IPS-20b (cell line): ENCODE data around the gene FBXO15.

Experiments used
- H3K27ac ChIP-seq: one replicate; pipeline ENCODE4 v1.5.1; 2013; ENCODE audit warnings: low read length
- H3K27me3 ChIP-seq: 2 replicates; pipeline ENCODE4 v1.6.1; 2013; ENCODE audit warnings: mild to moderate bottlenecking, low read length, inconsistent platforms; ENCODE audit not compliant: insufficient read depth
- H3K36me3 ChIP-seq: 2 replicates; pipeline ENCODE4 v1.6.1; 2013; ENCODE audit warnings: low read depth, mild to moderate bottlenecking, inconsistent platforms, low read length, moderate library complexity; ENCODE audit not compliant: insufficient read depth
- H3K4me1 ChIP-seq: 2 replicates; pipeline ENCODE4 v1.6.1; 2013; ENCODE audit warnings: mild to moderate bottlenecking, control low read depth, inconsistent platforms, low read length, moderate library complexity; ENCODE audit not compliant: insufficient read depth
- H3K4me3 ChIP-seq: 2 replicates; pipeline ENCODE4 v1.5.1; 2013; ENCODE audit warnings: mild to moderate bottlenecking, low read length, inconsistent platforms
- H3K9ac ChIP-seq: 2 replicates; pipeline ENCODE4 v1.6.1; 2013; ENCODE audit warnings: low read depth, mild to moderate bottlenecking, inconsistent platforms, low read length, moderate library complexity
- H3K9me3 ChIP-seq: 2 replicates; pipeline ENCODE4 v1.6.1; 2013; ENCODE audit warnings: mild to moderate bottlenecking, low read depth, low read length, inconsistent platforms; ENCODE audit not compliant: insufficient read depth

FBXO15 gene

DNA sequence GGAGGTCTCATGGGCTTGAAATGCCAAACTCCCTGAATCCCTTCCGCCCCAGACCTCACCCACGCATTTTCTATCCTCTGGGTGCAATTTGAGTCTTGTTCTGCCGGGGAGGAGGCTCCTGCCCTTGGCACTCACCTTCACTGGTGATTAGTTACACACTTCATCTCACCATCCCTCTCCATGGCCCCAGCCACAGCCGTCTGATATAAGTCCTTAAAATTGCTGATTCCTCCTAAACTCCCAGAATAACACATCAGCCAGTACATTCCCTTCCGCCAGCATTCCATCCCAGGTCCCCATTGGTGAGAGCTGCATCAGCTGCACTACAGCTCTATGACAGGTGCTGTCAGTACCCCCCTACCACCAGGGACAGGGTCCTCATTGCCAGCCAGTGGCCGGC is 4.6 kb upstream of the FBXO15 start:
- H3K9me3 ChIP-seq, result no peaks in the 10 kb centered on the region
- peaks cover 49% of the 10 kb centered on the region for H3K36me3 ChIP-seq
- H3K27ac ChIP-seq, result no peak overlapping the region
- H3K4me1 ChIP-seq, result peaks cover 3% of the 10 kb centered on the region; the same call in 1 of the 2 replicates
- H3K4me3 ChIP-seq, result no peak overlapping the region
- no peak overlapping the region for H3K9ac ChIP-seq
- peaks cover 2% of the 10 kb centered on the region; the same call in 1 of the 2 replicates for H3K27me3 ChIP-seq

DNA sequence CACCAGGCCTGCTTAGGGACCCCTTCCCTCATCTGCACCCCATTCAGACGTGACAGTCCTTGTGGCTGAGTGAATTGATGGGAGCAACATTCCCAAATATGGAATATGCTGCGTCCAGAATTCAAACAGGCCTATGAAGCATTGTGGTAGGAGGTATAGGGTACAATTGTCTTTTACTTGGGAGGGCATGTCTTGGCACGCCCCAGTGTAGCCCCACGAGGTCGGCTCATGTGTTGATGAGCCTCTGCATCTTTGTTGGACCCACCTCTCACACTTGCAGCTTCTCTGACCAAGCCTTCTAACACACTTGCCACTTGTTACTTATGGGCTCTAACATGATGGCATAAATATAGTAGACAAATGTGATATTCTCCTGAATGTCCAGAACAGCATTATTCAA is 2.2 kb upstream of the FBXO15 start:
- Histone ChIP-seq H3K4me1 (peaks cover 3% of the 10 kb centered on the region; the same call in 1 of the 2 replicates), H3K27me3 (peaks cover 15% of the 10 kb centered on the region; the same call in 1 of the 2 replicates), H3K4me3 (peak overlapping the region; percentile 98)

GRCh38 chr18:74148543-74149070 is 973 bp upstream of the FBXO15 start:
- Histone ChIP-seq H3K4me3 (peak overlapping the region; percentile 98), H3K9ac (peak overlapping the region; percentile 97), H3K27ac (peak overlapping the region; percentile 54), H3K36me3 (peaks cover 18% of the 10 kb centered on the region), H3K4me1 (peaks cover 3% of the 10 kb centered on the region; the same call in 1 of the 2 replicates), H3K27me3 (peaks cover 15% of the 10 kb centered on the region; the same call in 1 of the 2 replicates), H3K9me3 (no peaks in the 10 kb centered on the region)

More for the DNA sequence above, 2.2 kb upstream of the FBXO15 start:
- H3K9me3 ChIP-seq, result no peaks in the 10 kb centered on the region
- peak overlapping the region; percentile 97; the same call in 1 of the 2 replicates for H3K9ac ChIP-seq
- peaks cover 25% of the 10 kb centered on the region for H3K36me3 ChIP-seq
- H3K27ac ChIP-seq, result no peak overlapping the region

DNA sequence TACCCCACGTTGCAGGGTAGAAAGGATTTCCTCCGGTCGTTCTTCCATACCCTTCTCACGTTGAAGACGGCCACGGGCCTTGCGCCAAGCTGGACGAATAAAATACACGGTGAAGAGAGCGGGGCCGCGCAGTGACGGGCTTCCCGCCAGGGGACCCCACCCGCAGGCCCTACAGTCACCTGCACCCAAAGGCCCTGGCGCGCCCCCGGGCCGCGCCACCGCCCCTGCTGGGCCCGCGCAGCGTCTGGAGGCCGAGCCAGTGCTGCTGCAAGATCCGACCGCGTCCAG is 199 bp downstream of the FBXO15 start:
- Histone ChIP-seq H3K27me3 (peaks cover 15% of the 10 kb centered on the region; the same call in 1 of the 2 replicates), H3K4me1 (peaks cover 3% of the 10 kb centered on the region; the same call in 1 of the 2 replicates), H3K27ac (no peak overlapping the region), H3K9ac (no peak overlapping the region), H3K9me3 (no peaks in the 10 kb centered on the region), H3K4me3 (peak overlapping the region; percentile 98), H3K36me3 (peaks cover 18% of the 10 kb centered on the region)

DNA sequence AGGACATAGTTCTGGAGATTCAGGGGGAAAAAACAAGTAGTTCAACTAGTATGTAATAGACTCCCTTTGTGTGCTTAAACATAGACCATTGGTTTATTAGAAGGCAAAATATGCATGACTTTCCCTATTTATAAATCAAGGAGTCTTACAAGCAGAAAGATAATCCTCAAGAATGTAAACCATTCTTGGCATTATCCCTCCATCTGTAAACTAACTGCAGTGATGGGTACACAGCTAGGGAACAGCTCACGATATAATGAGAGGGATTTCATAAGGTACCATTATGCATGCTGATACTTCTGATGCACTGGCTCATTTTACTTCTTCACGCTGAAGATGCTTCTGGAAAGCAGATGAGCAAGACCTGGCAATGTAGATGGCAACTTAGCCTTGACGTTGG is 878 bp downstream of the FBXO15 start:
- Histone ChIP-seq H3K9ac (no peak overlapping the region), H3K4me1 (peaks cover 3% of the 10 kb centered on the region; the same call in 1 of the 2 replicates), H3K9me3 (no peaks in the 10 kb centered on the region), H3K27me3 (peaks cover 15% of the 10 kb centered on the region; the same call in 1 of the 2 replicates), H3K27ac (no peak overlapping the region), H3K4me3 (peak overlapping the region; percentile 98; the same call in 1 of the 2 replicates), H3K36me3 (peaks cover 18% of the 10 kb centered on the region)

- H3K4me1 ChIP-seq, result no peaks in the 10 kb centered on the region
- H3K4me3 ChIP-seq, result no peak overlapping the region
- H3K27ac ChIP-seq, result no peak overlapping the region
- H3K27me3 ChIP-seq, result peaks cover 12% of the 10 kb centered on the region; the same call in 1 of the 2 replicates
- H3K9me3 ChIP-seq, result no peaks in the 10 kb centered on the region; the same call in 1 of the 2 replicates
- H3K36me3 ChIP-seq, result no peaks in the 10 kb centered on the region
- H3K9ac ChIP-seq, result no peak overlapping the region
These were observed 5.4 kb downstream of the FBXO15 start for GRCh38 chr18:74142252-74142651.

DNA sequence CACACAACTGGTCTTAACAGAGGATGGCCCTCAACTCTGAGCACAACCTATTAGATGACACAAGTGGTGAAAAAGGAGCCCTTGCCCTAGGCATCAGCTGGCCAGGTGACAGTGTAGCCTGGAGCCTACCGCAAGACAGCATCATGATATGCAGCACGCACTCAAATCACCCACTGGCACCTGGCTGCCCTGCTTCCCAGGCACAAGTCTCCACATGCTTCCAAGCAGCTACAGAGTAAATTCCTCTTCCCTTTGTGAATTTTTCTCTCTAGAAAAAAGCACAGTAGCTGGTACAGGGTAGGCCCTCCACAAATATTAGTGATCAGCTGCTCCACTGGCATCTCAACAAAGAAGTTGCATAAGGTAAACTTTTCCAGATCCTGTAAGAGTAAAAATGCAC is 6.0 kb downstream of the FBXO15 start:
- no peak overlapping the region for H3K4me3 ChIP-seq
- peaks cover 7% of the 10 kb centered on the region; the same call in 1 of the 2 replicates for H3K27me3 ChIP-seq
- no peak overlapping the region for H3K9ac ChIP-seq
- H3K36me3 ChIP-seq, result no peaks in the 10 kb centered on the region
- H3K4me1 ChIP-seq, result no peaks in the 10 kb centered on the region
- no peaks in the 10 kb centered on the region; the same call in 1 of the 2 replicates for H3K9me3 ChIP-seq
- no peak overlapping the region for H3K27ac ChIP-seq

DNA sequence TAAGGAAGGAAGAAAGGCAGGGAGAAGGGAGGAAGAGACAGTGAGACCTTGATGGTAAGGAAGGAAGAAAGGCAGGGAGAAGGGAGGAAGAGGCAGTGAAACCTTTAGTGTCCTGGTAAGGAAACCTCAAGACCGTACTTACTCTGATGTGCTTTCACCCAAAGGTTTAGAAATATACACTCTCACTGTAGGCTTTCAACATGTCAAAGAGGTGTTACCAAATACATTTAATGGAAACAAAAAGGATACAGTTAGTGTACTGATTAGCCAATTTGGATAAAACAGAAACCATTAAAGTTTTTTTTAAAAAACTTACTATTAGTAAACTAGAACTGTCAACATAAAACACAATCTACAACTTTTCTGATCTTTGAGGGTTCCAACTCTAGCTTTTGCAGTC is 7.1 kb downstream of the FBXO15 start:
- no peaks in the 10 kb centered on the region for H3K36me3 ChIP-seq
- no peaks in the 10 kb centered on the region; the same call in 1 of the 2 replicates for H3K9me3 ChIP-seq
- H3K27ac ChIP-seq, result no peak overlapping the region
- H3K27me3 ChIP-seq, result no peaks in the 10 kb centered on the region
- H3K4me1 ChIP-seq, result no peaks in the 10 kb centered on the region
- H3K4me3 ChIP-seq, result no peak overlapping the region
- H3K9ac ChIP-seq, result no peak overlapping the region

- no peak overlapping the region for H3K27ac ChIP-seq
- H3K27me3 ChIP-seq, result no peaks in the 10 kb centered on the region
- no peaks in the 10 kb centered on the region for H3K4me1 ChIP-seq
- H3K9me3 ChIP-seq, result no peaks in the 10 kb centered on the region; the same call in 1 of the 2 replicates
- no peak overlapping the region for H3K4me3 ChIP-seq
- H3K36me3 ChIP-seq, result no peaks in the 10 kb centered on the region
- no peak overlapping the region for H3K9ac ChIP-seq
These were observed 7.7 kb downstream of the FBXO15 start for GRCh38 chr18:74139888-74140287.

DNA sequence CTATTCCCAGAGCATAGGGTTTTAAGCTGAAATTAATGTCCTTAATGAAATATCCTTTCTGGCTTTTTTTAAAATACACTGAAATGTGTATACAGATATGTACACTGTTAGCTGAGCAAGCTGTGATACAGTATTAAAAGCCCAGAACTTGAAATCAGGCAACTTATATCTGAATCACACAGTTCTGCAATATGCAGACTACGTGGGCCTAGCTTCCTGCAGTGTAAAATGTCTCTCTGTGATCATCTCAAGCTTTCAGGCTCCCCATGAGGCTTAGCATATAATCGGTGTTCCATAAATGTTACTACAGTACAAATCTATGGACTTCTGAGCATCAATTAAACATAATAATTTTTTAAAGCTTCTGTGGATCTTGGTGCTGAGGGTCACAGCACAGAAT is 8.2 kb downstream of the FBXO15 start:
- Histone ChIP-seq H3K36me3 (no peaks in the 10 kb centered on the region), H3K4me3 (no peak overlapping the region), H3K9me3 (no peaks in the 10 kb centered on the region; the same call in 1 of the 2 replicates), H3K4me1 (no peaks in the 10 kb centered on the region), H3K9ac (no peak overlapping the region), H3K27ac (no peak overlapping the region), H3K27me3 (no peaks in the 10 kb centered on the region)

GRCh38 chr18:74137920-74138538 is 9.6 kb downstream of the FBXO15 start:
- Histone ChIP-seq H3K36me3 (no peaks in the 10 kb centered on the region), H3K9me3 (no peaks in the 10 kb centered on the region; the same call in 1 of the 2 replicates), H3K4me1 (no peaks in the 10 kb centered on the region), H3K27ac (no peak overlapping the region), H3K9ac (no peak overlapping the region), H3K27me3 (no peaks in the 10 kb centered on the region), H3K4me3 (no peak overlapping the region)

DNA sequence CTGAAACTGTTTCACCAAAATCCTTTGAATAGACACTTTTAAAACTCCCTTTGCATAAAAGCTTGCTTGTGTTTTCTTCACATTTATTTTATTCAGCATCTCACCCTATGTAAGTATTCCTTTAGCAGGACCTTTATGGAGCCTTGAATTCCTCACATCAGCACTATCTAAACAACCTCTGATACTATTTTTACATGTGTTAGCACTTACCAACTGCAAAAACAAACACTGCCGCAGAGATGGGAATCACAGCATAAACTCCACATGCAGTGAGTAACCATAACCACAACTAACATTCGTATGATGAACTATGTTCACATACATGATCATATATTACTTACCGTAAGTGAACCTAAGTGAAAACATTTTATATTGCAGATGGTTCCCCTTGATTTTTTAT is 15.4 kb downstream of the FBXO15 start:
- Histone ChIP-seq H3K4me3 (no peak overlapping the region), H3K27ac (no peak overlapping the region), H3K9me3 (no peaks in the 10 kb centered on the region), H3K36me3 (no peaks in the 10 kb centered on the region), H3K4me1 (peaks cover 7% of the 10 kb centered on the region; the same call in 1 of the 2 replicates), H3K27me3 (no peaks in the 10 kb centered on the region), H3K9ac (no peak overlapping the region)
